K562 (cell line): ENCODE data around the gene DGCR8. TPM values are rescaled to one million over a fixed set of nuclear protein-coding genes. Genes with fewer than 3 reads are reported as not detected.

ENCODE experiments used
- ATAC-seq: fragments of 200-7000 bp; cut with Tn5 transposase; 3 replicates; pipeline ENCODE4 v1.9.1; 2020; ENCODE audit warnings: moderate library complexity
- BruUV-seq: library from RNA; stranded (reverse); fragments of 400-500 nt; replicated peaks from 2 replicates; lab custom pipeline; 2021; lab: Mats Ljungman, UMichigan
- CTCF ChIA-PET: fragments of 300-600 bp; formaldehyde crosslinking; extraction: SDS; loops from one replicate; lab custom pipeline; 2021; ENCODE audit warnings: low intra/inter-chr PET ratio; lab: Yijun Ruan, JAX
- POLR2A ChIA-PET: fragments of 300-600, 350-650 bp; sonication (Branson Sonifier 250); formaldehyde crosslinking; extraction: SDS; loops from one replicate; lab custom pipeline; 2021; ENCODE audit warnings: antibody characterized with exemption, inconsistent platforms; lab: Yijun Ruan, JAX
- DNase-seq, 4 experiments: peaks; one replicate each; pipeline versions ENCODE4 v3.0.0 to v3.0.0-alpha.2; 2011 to 2018; ENCODE audit warnings: low spot score in 3 of 4, mixed read lengths in 3 of 4; ENCODE audit errors: extremely low read depth in 1 of 4
- FAIRE-seq: peaks from 2 replicates; lab custom pipeline; 2011; peaks lifted over from hg19 to GRCh38; lab: Jason Lieb, UNC
- H2AFZ ChIP-seq: 2 replicates; pipeline ENCODE4 v1.6.0; 2011; ENCODE audit warnings: low read depth, low read length, control low read depth, inconsistent platforms
- H3K27ac ChIP-seq: fragments of 200-600 bp; 3 replicates; pipeline ENCODE4 v1.8.0; 2011; ENCODE audit warnings: low read depth, mild to moderate bottlenecking, control low read depth, inconsistent platforms, low read length, moderate library complexity, mixed read lengths; ENCODE audit errors: extremely low read depth
- H3K27me3 ChIP-seq, 2 experiments: fragments of 300-600 bp in 1 of 2; 2 replicates in 1 of 2; 3 replicates in 1 of 2; pipeline versions ENCODE4 v1.6.0 to v1.8.0; 2011; ENCODE audit warnings: inconsistent platforms in 2 of 2, low read length in 2 of 2, mild to moderate bottlenecking in 1 of 2, mixed read lengths in 1 of 2, moderate library complexity in 1 of 2; ENCODE audit not compliant: control insufficient read depth in 2 of 2, insufficient read depth in 2 of 2
- H3K36me3 ChIP-seq: fragments of 300-600 bp; 3 replicates; pipeline ENCODE4 v1.8.0; 2011; ENCODE audit warnings: mild to moderate bottlenecking, low read length, inconsistent platforms; ENCODE audit not compliant: control insufficient read depth, insufficient read depth
- H3K4me1 ChIP-seq, 2 experiments: fragments of 200-600 bp in 1 of 2; replicated peaks in 1 of 2; 2 replicates in 1 of 2; 3 replicates in 1 of 2; pipeline versions ENCODE4 v1.5.1 to v1.8.0; 2011; ENCODE audit warnings: inconsistent platforms in 2 of 2, low read length in 2 of 2, mild to moderate bottlenecking in 1 of 2, mixed read lengths in 1 of 2, moderate library complexity in 1 of 2; ENCODE audit not compliant: control insufficient read depth in 2 of 2, insufficient read depth in 2 of 2
- H3K4me2 ChIP-seq: 2 replicates; pipeline ENCODE4 v1.6.1; 2011; ENCODE audit warnings: low read length, control low read depth, inconsistent platforms, mixed read lengths; ENCODE audit not compliant: insufficient read depth
- H3K4me3 ChIP-seq: fragments of 200-600 bp; sonication (generic), shearing (Covaris generic); 2 replicates; pipeline ENCODE4 v1.5.1; 2016; ENCODE audit warnings: control low read depth, inconsistent platforms
- H3K79me2 ChIP-seq: fragments of 200-600 bp; 3 replicates; pipeline ENCODE4 v1.8.0; 2011; ENCODE audit warnings: low read length, inconsistent platforms; ENCODE audit not compliant: control insufficient read depth, insufficient read depth
- H3K9ac ChIP-seq, 2 experiments: 2 replicates each; pipeline versions ENCODE4 v1.6.0 to v1.6.1; 2011; ENCODE audit warnings: low read depth in 2 of 2, low read length in 2 of 2, control low read depth in 1 of 2, inconsistent platforms in 1 of 2, mild to moderate bottlenecking in 1 of 2, mixed read lengths in 1 of 2; ENCODE audit not compliant: insufficient read depth in 1 of 2
- H3K9me1 ChIP-seq: one replicate; pipeline ENCODE4 v1.6.0; 2011; ENCODE audit warnings: inconsistent platforms, mild to moderate bottlenecking, low read length, moderate library complexity; ENCODE audit not compliant: control insufficient read depth, insufficient read depth
- H3K9me3 ChIP-seq: replicated peaks from 2 replicates; pipeline ENCODE4 v1.5.1; 2011; ENCODE audit warnings: low read depth, low read length, inconsistent platforms; ENCODE audit not compliant: control insufficient read depth, insufficient read depth
- H4K20me1 ChIP-seq: replicated peaks from 2 replicates; pipeline ENCODE4 v1.6.1; 2011; ENCODE audit warnings: low read length, inconsistent platforms, mixed read lengths; ENCODE audit not compliant: control insufficient read depth, insufficient read depth
- BRD9 ChIP-seq: fragments of 450-650 bp; IDR thresholded peaks from 2 replicates; pipeline ENCODE4 v1.6.1; 2018; ENCODE audit warnings: low read depth; ENCODE audit not compliant: partially characterized antibody
- CBX5 ChIP-seq: IDR thresholded peaks from 2 replicates; pipeline ENCODE4 v1.6.1; 2014; ENCODE audit warnings: low read depth, borderline replicate concordance
- E2F3 ChIP-seq: fragments of 250-450 bp; sonication (Bioruptor Pico); IDR thresholded peaks from 2 replicates; pipeline ENCODE4 v1.4.0; 2020; ENCODE audit warnings: mild to moderate bottlenecking
- HMGN3 ChIP-seq: IDR thresholded peaks from 2 replicates; pipeline ENCODE4 v1.6.1; 2011; ENCODE audit warnings: borderline replicate concordance, low read depth, mild to moderate bottlenecking, mixed read lengths, low read length; ENCODE audit not compliant: insufficient read length; ENCODE audit errors: extremely low read depth
- MCM2 ChIP-seq: fragments of 450-650 bp; IDR thresholded peaks from 2 replicates; pipeline ENCODE4 v1.6.1; 2017; ENCODE audit warnings: low read depth, mild to moderate bottlenecking
- MTA3 ChIP-seq: fragments of 450-650 bp; formaldehyde crosslinking; IDR thresholded peaks from 2 replicates; pipeline ENCODE4 v1.6.1; 2017; ENCODE audit warnings: mild to moderate bottlenecking, borderline replicate concordance
- NFYB ChIP-seq: IDR thresholded peaks from 2 replicates; pipeline ENCODE4 v1.6.1; 2011; ENCODE audit warnings: mild to moderate bottlenecking, moderate library complexity; ENCODE audit not compliant: insufficient read length; ENCODE audit errors: extremely low read depth
- PCBP1 ChIP-seq: fragments of 200-400 bp; formaldehyde crosslinking; IDR thresholded peaks from 2 replicates; pipeline ENCODE4 v1.6.1; 2018; ENCODE audit warnings: mild to moderate bottlenecking, low read depth, low read length; ENCODE audit not compliant: poor library complexity, severe bottlenecking
- POLR2G ChIP-seq: fragments of 200-400 bp; formaldehyde crosslinking; IDR thresholded peaks from 2 replicates; pipeline ENCODE4 v1.6.1; 2017; ENCODE audit warnings: low read depth, mild to moderate bottlenecking, antibody characterized with exemption, low read length, moderate library complexity
- RBM14 ChIP-seq: fragments of 200-400 bp; formaldehyde crosslinking; IDR thresholded peaks from 2 replicates; pipeline ENCODE4 v1.6.1; 2018; ENCODE audit warnings: low read depth, mild to moderate bottlenecking, low read length, moderate library complexity, borderline replicate concordance; ENCODE audit not compliant: insufficient read depth
- TAF15 ChIP-seq: fragments of 200-400 bp; formaldehyde crosslinking; IDR thresholded peaks from 2 replicates; pipeline ENCODE4 v1.6.1; 2017; ENCODE audit warnings: mild to moderate bottlenecking, low read depth, low read length, moderate library complexity
- WHSC1 ChIP-seq: IDR thresholded peaks from one replicate; pipeline ENCODE4 v1.6.1; 2012; ENCODE audit warnings: low read length, control low read depth, inconsistent platforms
- ZBTB7A ChIP-seq: IDR thresholded peaks from 2 replicates; pipeline ENCODE4 v1.6.1; 2011; ENCODE audit warnings: low read depth, mild to moderate bottlenecking, low read length, moderate library complexity, borderline replicate concordance; ENCODE audit not compliant: control insufficient read depth
- ZNF57 ChIP-seq: fragments of 450-650 bp; formaldehyde crosslinking; IDR thresholded peaks from 2 replicates; pipeline ENCODE4 v1.4.0; 2020; ENCODE audit warnings: mild to moderate bottlenecking, moderate library complexity
- ZNF75A ChIP-seq: fragments of 450-650 bp; formaldehyde crosslinking; IDR thresholded peaks from 2 replicates; pipeline ENCODE4 v1.4.0; 2020; ENCODE audit warnings: mild to moderate bottlenecking
- WGBS: fragments of 100-300 bp; shearing (Covaris generic); methylation state at CpG from one replicate; pipeline ENCODE4 v1.1.6; 2016; ENCODE audit warnings: low coverage, mixed read lengths; ENCODE audit not compliant: insufficient coverage; ENCODE audit errors: missing lambda C conversion rate; 5-methylcytosine and 5-hydroxymethylcytosine counted together
- in situ Hi-C: fragments of 300-500 bp; cut with MboI; formaldehyde crosslinking; loops from 4 replicates; pipeline ENCODE4 v1.15.0; 2018; ENCODE audit warnings: inconsistent platforms, mixed read lengths
- intact Hi-C: fragments of 100-400 bp; cut with micrococcal nuclease; formaldehyde crosslinking; loops from 2 replicates; pipeline ENCODE4 v1.14.2; 2022
- polyA plus RNA-seq, 8 experiments: library from polyadenylated mRNA; depleted of rRNA in 4 of 8; stranded (reverse) in 5 of 8; unstranded in 3 of 8; fragments of >200 nt; fragmentation: Nextera tagmentation in 2 of 8; fragmentation: Illumina TruSeq in 1 of 8; extraction: Ambion mirVana in 2 of 8; extraction: Trizol in 1 of 8; gene quantifications; 2 replicates each; pipeline versions ENCODE4 v1.2.1 to v1.2.3, GENCODE V29; 2011 to 2014; ENCODE audit warnings: inconsistent platforms in 1 of 8, missing spikeins in 1 of 8
- total RNA-seq, 7 experiments: library from RNA; depleted of rRNA in 6 of 7; stranded (reverse); fragments of >200 nt in 6 of 7; fragmentation: Illumina TruSeq in 2 of 7; extraction: Trizol in 2 of 7; gene quantifications; 2 replicates each; pipeline versions ENCODE4 v1.2.1 to v1.2.3, GENCODE V29; 2011 to 2021; ENCODE audit warnings: low replicate concordance in 1 of 7
- TF ChIP-seq, protein P1 (sequence below), 2 experiments: fragments of 450-650 bp in 1 of 2; sonication (generic) in 1 of 2; formaldehyde crosslinking; conservative IDR thresholded peaks; 2 replicates each; pipeline versions ENCODE4 v1.4.0 to v1.8.1; 2020 to 2022; ENCODE audit warnings: mild to moderate bottlenecking in 1 of 2, missing genetic modification reagents in 1 of 2
- TF ChIP-seq, protein P2 (sequence below): sonication (generic); formaldehyde crosslinking; IDR thresholded peaks from 2 replicates; pipeline ENCODE4 v1.8.1; 2023; ENCODE audit warnings: mild to moderate bottlenecking, missing genetic modification reagents, moderate library complexity

The DGCR8 gene
- total and polyA plus RNA-seq, 9 of the 15 experiments (the other 6 are each of a cell fraction or from before 2014, with no cell fraction given): 5.9 to 144 (median 80.1) TPM

GRCh38 chr22:20062766-20063083 lies 17.3 kb upstream of the DGCR8 start (continued):
- TF ChIP-seq ZNF75A (CRISPR knock-in tag): no peak

- H3K4me2 ChIP-seq: no peak overlapping the region
- H4K20me1 ChIP-seq: peaks cover 22% of the 10 kb centered on the region; the same call in 1 of the 2 replicates
- in situ Hi-C loops (no loop called here), intact Hi-C loops (no loop called here)
- H3K27me3 ChIP-seq: no peaks in the 10 kb centered on the region
- no peaks in the 10 kb centered on the region for H3K9me3 ChIP-seq
- POLR2A ChIA-PET: interaction anchor here (0.6 to 5.0 kb wide), 10 partner anchors 7 to 460 kb away, joined by 3 to 77 read pairs (median 4); no protein-coding TSS in a partner anchor
- CTCF ChIA-PET: no interaction called here
- H3K27ac ChIP-seq: no peak overlapping the region
- H3K9me1 ChIP-seq: peaks cover 21% of the 10 kb centered on the region
- H3K4me3 ChIP-seq: no peak overlapping the region
- FAIRE-seq (no peak), ATAC-seq (no peak), DNase-seq (no peak)
- peaks cover 48% of the 10 kb centered on the region for H3K36me3 ChIP-seq
- no peak overlapping the region for H2AFZ ChIP-seq
- no TSS peak for BruUV-seq
- H3K9ac ChIP-seq: peak overlapping the region in 1 of 2 experiments; percentile 59; a peak in 2 of 4 replicates
- H3K79me2 ChIP-seq: peaks cover 16% of the 10 kb centered on the region; the same call in 2 of the 3 replicates
- H3K4me1 ChIP-seq: peaks cover 18 to 68% of the 10 kb centered on the region in 2 experiments
- WGBS: 91% methylated on average over 27 of the region's 27 CpGs
- TF ChIP-seq TAF15 (0 out of 2 replicates have a peak, but pooled peaks have one; percentile 77), CBX5 (no peak), NFYB (no peak), RBM14 (0 out of 2 replicates have a peak, but pooled peaks have one; percentile 68), MCM2 (no peak), BRD9 (no peak), ZBTB7A (peak; percentile 23; the same call in 1 of the 2 replicates), PCBP1 (peak; percentile 77), ZNF57 (CRISPR knock-in tag) (0 out of 2 replicates have a peak, but pooled peaks have one; percentile 37), MTA3 (0 out of 2 replicates have a peak, but pooled peaks have one; percentile 14), WHSC1 (peak; percentile 36), E2F3 (0 out of 2 replicates have a peak, but pooled peaks have one; percentile 21), HMGN3 (peak; percentile 8), POLR2G (peak; percentile 54)
- TF ChIP-seq, protein P1, sequence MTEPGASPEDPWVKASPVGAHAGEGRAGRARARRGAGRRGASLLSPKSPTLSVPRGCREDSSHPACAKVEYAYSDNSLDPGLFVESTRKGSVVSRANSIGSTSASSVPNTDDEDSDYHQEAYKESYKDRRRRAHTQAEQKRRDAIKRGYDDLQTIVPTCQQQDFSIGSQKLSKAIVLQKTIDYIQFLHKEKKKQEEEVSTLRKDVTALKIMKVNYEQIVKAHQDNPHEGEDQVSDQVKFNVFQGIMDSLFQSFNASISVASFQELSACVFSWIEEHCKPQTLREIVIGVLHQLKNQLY (CRISPR knock-in tag; conservative IDR thresholded peaks at IDR 0.05): 0 out of 4 replicates have a peak, but pooled peaks of 1 of the 2 experiments have one; percentile 14
- TF ChIP-seq, protein P2, sequence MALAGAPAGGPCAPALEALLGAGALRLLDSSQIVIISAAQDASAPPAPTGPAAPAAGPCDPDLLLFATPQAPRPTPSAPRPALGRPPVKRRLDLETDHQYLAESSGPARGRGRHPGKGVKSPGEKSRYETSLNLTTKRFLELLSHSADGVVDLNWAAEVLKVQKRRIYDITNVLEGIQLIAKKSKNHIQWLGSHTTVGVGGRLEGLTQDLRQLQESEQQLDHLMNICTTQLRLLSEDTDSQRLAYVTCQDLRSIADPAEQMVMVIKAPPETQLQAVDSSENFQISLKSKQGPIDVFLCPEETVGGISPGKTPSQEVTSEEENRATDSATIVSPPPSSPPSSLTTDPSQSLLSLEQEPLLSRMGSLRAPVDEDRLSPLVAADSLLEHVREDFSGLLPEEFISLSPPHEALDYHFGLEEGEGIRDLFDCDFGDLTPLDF (CRISPR knock-in tag): peak; percentile 52; the same call in 1 of the 2 replicates
These were observed 16.5 kb upstream of the DGCR8 start for GRCh38 chr22:20063271-20064139.
